Thyroid gland (tissue), 4 donors: ENCODE measurements around the gene CDH19.

Experiments
- POLR2A ChIP-seq, 2 donors: fragments of 450-650 bp; IDR thresholded peaks; one replicate each; pipeline ENCODE4 v1.6.1; 2017; ENCODE audit warnings: antibody characterized with exemption in 2 of 2, mild to moderate bottlenecking in 2 of 2, moderate library complexity in 1 of 2
- TF ChIP-seq, protein P1 (sequence below), 6 experiments: fragments of 200-600 bp in 3 of 6; fragments of 450-650 bp in 3 of 6; sonication (generic) in 3 of 6; IDR thresholded peaks; one replicate each; pipeline ENCODE4 v1.5.1; 2016 to 2019; ENCODE audit warnings: antibody characterized with exemption in 6 of 6, mild to moderate bottlenecking in 2 of 6, inconsistent platforms in 1 of 6, moderate library complexity in 1 of 6

DNA sequence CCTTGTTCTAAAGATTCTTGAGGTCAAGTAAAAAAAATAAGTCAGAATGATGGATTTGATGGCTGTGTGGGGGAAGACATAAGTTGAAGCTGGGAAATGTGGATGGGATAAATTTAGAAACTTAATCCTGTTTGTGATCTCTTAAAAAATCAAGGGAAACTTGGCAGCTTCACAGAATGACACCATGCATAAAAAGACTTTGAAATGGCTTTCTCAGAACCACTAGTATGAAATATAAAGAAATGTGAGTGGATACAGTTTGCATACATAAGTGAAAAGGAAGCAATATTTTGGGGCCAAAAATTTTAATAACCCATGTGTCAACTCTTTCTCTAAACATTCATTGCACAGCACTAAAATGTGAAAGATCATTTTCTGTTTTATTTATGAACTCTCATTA is 21.7 kb downstream of the CDH19 start:
- TF ChIP-seq, protein P1, sequence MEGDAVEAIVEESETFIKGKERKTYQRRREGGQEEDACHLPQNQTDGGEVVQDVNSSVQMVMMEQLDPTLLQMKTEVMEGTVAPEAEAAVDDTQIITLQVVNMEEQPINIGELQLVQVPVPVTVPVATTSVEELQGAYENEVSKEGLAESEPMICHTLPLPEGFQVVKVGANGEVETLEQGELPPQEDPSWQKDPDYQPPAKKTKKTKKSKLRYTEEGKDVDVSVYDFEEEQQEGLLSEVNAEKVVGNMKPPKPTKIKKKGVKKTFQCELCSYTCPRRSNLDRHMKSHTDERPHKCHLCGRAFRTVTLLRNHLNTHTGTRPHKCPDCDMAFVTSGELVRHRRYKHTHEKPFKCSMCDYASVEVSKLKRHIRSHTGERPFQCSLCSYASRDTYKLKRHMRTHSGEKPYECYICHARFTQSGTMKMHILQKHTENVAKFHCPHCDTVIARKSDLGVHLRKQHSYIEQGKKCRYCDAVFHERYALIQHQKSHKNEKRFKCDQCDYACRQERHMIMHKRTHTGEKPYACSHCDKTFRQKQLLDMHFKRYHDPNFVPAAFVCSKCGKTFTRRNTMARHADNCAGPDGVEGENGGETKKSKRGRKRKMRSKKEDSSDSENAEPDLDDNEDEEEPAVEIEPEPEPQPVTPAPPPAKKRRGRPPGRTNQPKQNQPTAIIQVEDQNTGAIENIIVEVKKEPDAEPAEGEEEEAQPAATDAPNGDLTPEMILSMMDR (IDR thresholded peaks at IDR 0.05), result no peak
- no peak for TF ChIP-seq POLR2A (IDR thresholded peaks at IDR 0.05)
